ENCODE results near the gene CD28.
"Not testable (repeated sequence)": the region's sequence is repeated elsewhere in the genome, so short reads cannot be mapped to it uniquely, and the experiment has no call there.

Gene CD28

GRCh38 chr2:203782262-203782976, 76.0 kb downstream of the CD28 start:
- Mint-ChIP-seq H3K4me3 (no peak overlapping the region), H3K4me1 (no peaks in the 10 kb centered on the region), H3K27me3 (peaks cover 6% of the 10 kb centered on the region), H3K36me3 (no peaks in the 10 kb centered on the region), H3K27ac (no peak overlapping the region), H3K9me3 (peaks cover 1% of the 10 kb centered on the region)
- ATAC-seq (ENCODE audit: low read depth) (no peak), DNase-seq (ENCODE audit: low spot score in 2 of 2) (no peak)

GRCh38 chr2:203783496-203784203, 77.2 kb downstream of the CD28 start:
- Mint-ChIP-seq H3K36me3 (no peaks in the 10 kb centered on the region), H3K4me1 (no peaks in the 10 kb centered on the region), H3K27me3 (peaks cover 6% of the 10 kb centered on the region), H3K9me3 (peaks cover 1% of the 10 kb centered on the region), H3K27ac (no peak overlapping the region), H3K4me3 (no peak overlapping the region)
- no peak for DNase-seq (ENCODE audit: low spot score in 2 of 2)
- no peak for ATAC-seq (ENCODE audit: low read depth)

- ATAC-seq (ENCODE audit: low read depth); DNase-seq (ENCODE audit: low spot score in 2 of 2); H3K27me3 Mint-ChIP-seq; H3K4me3 Mint-ChIP-seq; H3K36me3 Mint-ChIP-seq; H3K27ac Mint-ChIP-seq; H3K9me3 Mint-ChIP-seq; H3K4me1 Mint-ChIP-seq: not testable (repeated sequence)
Observed at GRCh38 chr2:203784710-203785270, 78.4 kb downstream of the CD28 start.

GRCh38 chr2:203785391-203786110, 79.1 kb downstream of the CD28 start:
- H3K9me3 Mint-ChIP-seq; H3K27me3 Mint-ChIP-seq; H3K4me3 Mint-ChIP-seq; H3K36me3 Mint-ChIP-seq; ATAC-seq (ENCODE audit: low read depth); H3K27ac Mint-ChIP-seq; H3K4me1 Mint-ChIP-seq; DNase-seq (ENCODE audit: low spot score in 2 of 2): not testable (repeated sequence)

GRCh38 chr2:203786549-203787351, 80.3 kb downstream of the CD28 start:
- H3K27me3 Mint-ChIP-seq, result peaks cover 6% of the 10 kb centered on the region
- H3K36me3 Mint-ChIP-seq, result no peaks in the 10 kb centered on the region
- ATAC-seq (ENCODE audit: low read depth) (no peak), DNase-seq (ENCODE audit: low spot score in 2 of 2) (no peak)
- no peak overlapping the region for H3K4me3 Mint-ChIP-seq
- no peak overlapping the region for H3K27ac Mint-ChIP-seq
- H3K9me3 Mint-ChIP-seq, result no peaks in the 10 kb centered on the region
- no peaks in the 10 kb centered on the region for H3K4me1 Mint-ChIP-seq

- Mint-ChIP-seq H3K27ac (no peak overlapping the region), H3K27me3 (peaks cover 9% of the 10 kb centered on the region)
- no peak for ATAC-seq (ENCODE audit: low read depth)
Observed at GRCh38 chr2:203787979-203788378, 81.5 kb downstream of the CD28 start.

More at GRCh38 chr2:203787979-203788378, 81.5 kb downstream of the CD28 start:
- Mint-ChIP-seq H3K9me3 (no peaks in the 10 kb centered on the region), H3K4me1 (no peaks in the 10 kb centered on the region), H3K4me3 (no peak overlapping the region), H3K36me3 (no peaks in the 10 kb centered on the region)
- DNase-seq (ENCODE audit: low spot score in 2 of 2), result no peak
